Subcutaneous adipose tissue (tissue), 4 donors: Measurements from ENCODE around the gene ATF6. TPM values are rescaled to one million over a fixed set of nuclear protein-coding genes. Genes with fewer than 3 reads are reported as not detected.

Source experiments
- total RNA-seq, 4 donors: library from RNA; depleted of rRNA; stranded (reverse); fragments of >200 nt; gene quantifications; one replicate each; pipeline ENCODE4 v1.1.0, GENCODE V29; 2016
- TF ChIP-seq, protein P1 (sequence below): fragments of 450-650 bp; IDR thresholded peaks from one replicate; pipeline ENCODE4 v1.5.1; 2016; ENCODE audit warnings: low read depth, mild to moderate bottlenecking, control low read depth, antibody characterized with exemption, moderate library complexity

The ATF6 gene
- total RNA-seq, 4 donors from 2014 or later = 22.0 to 48.9 (median 30.4) TPM

- TF ChIP-seq, protein P1, sequence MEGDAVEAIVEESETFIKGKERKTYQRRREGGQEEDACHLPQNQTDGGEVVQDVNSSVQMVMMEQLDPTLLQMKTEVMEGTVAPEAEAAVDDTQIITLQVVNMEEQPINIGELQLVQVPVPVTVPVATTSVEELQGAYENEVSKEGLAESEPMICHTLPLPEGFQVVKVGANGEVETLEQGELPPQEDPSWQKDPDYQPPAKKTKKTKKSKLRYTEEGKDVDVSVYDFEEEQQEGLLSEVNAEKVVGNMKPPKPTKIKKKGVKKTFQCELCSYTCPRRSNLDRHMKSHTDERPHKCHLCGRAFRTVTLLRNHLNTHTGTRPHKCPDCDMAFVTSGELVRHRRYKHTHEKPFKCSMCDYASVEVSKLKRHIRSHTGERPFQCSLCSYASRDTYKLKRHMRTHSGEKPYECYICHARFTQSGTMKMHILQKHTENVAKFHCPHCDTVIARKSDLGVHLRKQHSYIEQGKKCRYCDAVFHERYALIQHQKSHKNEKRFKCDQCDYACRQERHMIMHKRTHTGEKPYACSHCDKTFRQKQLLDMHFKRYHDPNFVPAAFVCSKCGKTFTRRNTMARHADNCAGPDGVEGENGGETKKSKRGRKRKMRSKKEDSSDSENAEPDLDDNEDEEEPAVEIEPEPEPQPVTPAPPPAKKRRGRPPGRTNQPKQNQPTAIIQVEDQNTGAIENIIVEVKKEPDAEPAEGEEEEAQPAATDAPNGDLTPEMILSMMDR = no peak
Observed at GRCh38 chr1:161738627-161739287, 27.4 kb upstream of the ATF6 start.

GRCh38 chr1:161739865-161740566 is 26.1 kb upstream of the ATF6 start:
- TF ChIP-seq, protein P1 = no peak

DNA sequence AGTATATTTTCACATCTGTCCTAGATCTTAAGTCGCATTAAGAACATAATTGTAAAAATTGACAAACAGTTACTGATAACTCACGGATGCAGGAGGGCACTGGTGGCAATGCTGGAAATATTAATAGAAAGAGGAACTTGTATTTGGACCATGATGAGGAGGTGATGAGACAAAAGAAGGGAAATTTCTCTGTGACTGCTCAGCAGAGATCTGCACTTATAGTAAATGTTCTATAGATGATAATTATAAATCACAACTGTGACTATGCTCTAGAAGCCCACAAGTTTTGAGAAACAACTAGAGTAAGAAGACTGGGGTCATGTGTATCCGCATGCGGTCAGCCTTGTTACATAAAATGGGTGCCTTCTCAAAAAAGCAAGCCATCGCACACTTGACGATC is 25.2 kb upstream of the ATF6 start:
- TF ChIP-seq, protein P1 = no peak

GRCh38 chr1:161743231-161743630 is 22.9 kb upstream of the ATF6 start:
- TF ChIP-seq, protein P1 = no peak

GRCh38 chr1:161747801-161748200 is 18.3 kb upstream of the ATF6 start:
- TF ChIP-seq, protein P1 = no peak

DNA sequence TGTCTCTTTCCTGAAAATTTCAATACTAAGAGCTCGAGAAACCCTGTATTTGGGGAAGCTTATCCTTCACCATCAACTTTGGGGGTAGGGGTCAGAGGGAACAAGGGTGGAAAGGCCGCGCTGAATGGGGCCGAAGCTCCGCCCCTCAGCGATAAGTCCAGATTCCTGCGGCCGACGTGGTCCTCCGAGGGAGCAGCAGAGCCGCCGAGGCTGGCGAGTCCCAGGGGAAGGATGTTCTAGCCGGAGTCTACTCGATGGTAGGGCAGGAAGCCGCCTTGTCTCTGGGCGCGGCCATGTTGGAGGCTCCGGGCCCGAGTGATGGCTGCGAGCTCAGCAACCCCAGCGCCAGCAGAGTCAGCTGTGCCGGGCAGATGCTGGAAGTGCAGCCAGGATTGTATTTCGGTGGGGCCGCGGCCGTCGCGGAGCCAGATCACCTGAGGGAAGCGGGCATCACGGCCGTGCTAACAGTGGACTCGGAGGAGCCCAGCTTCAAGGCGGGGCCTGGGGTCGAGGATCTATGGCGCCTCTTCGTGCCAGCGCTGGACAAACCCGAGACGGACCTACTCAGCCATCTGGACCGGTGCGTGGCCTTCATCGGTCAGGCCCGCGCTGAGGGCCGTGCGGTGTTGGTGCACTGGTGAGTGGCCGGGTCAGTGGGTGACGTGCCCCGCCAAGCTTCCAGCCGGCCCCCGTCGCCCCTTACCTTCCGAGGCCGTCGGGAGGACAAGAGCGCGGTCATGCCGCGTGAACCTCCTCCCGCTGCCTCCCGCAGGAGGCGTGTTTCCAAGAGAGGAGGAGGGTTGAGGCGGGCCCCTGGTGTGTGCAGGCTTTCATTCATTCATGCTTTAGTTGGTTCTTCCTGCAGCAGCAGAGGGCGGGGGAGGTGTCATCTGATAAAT is 16.4 kb upstream of the ATF6 start, which contains the start of gene DUSP12:
Gene DUSP12, plus strand, starts transcription at position 278 of the 899 bp plus-strand sequence. Its CDS starts 16 bp downstream, at position 294.
- TF ChIP-seq, protein P1 = no peak
